H1 (cell line): ENCODE results near the gene MTF1. TPM values are rescaled to one million over a fixed set of nuclear protein-coding genes. Genes with fewer than 3 reads are reported as not detected.

ENCODE experiments used
- CTCF ChIA-PET: fragments of 300-600 bp; sonication (Branson Sonifier 250); formaldehyde crosslinking; loops from one replicate; lab custom pipeline; 2021; ENCODE audit not compliant: partially characterized antibody; lab: Charles Lee
- POLR2A ChIA-PET: fragments of 300-600 bp; sonication (Branson Sonifier 250); formaldehyde crosslinking; loops from one replicate; lab custom pipeline; 2021; ENCODE audit warnings: inconsistent platforms; ENCODE audit not compliant: partially characterized antibody; lab: Charles Lee
- DNase-seq, 2 experiments: peaks; one replicate each; pipeline versions ENCODE4 v3.0.0 to v3.0.0-alpha.2; 2010 to 2022; ENCODE audit warnings: low spot score in 2 of 2, low read depth in 1 of 2, mixed read lengths in 1 of 2
- FAIRE-seq: peaks from 2 replicates; lab custom pipeline; 2011; peaks lifted over from hg19 to GRCh38; lab: Jason Lieb, UNC
- H2AFZ ChIP-seq: 2 replicates; pipeline ENCODE4 v1.8.1; 2012; ENCODE audit warnings: low read length, inconsistent platforms
- H2AK5ac ChIP-seq: 2 replicates; pipeline ENCODE4 v1.6.1; 2013; ENCODE audit warnings: low read depth, low read length
- H2BK120ac ChIP-seq: replicated peaks from 2 replicates; pipeline ENCODE3; 2013; ENCODE audit warnings: low read depth, low read length, inconsistent platforms
- H2BK12ac ChIP-seq: 2 replicates; pipeline ENCODE4 v1.6.1; 2013; ENCODE audit warnings: low read depth, low read length
- H2BK15ac ChIP-seq: 2 replicates; pipeline ENCODE4 v1.6.1; 2013; ENCODE audit warnings: low read length
- H2BK20ac ChIP-seq: 2 replicates; pipeline ENCODE4 v1.6.1; 2013; ENCODE audit warnings: low read length
- H2BK5ac ChIP-seq: 2 replicates; pipeline ENCODE4 v1.6.1; 2013; ENCODE audit warnings: low read depth, low read length
- H3K14ac ChIP-seq: 2 replicates; pipeline ENCODE4 v1.6.1; 2013; ENCODE audit warnings: inconsistent platforms; ENCODE audit not compliant: insufficient read length
- H3K18ac ChIP-seq: 2 replicates; pipeline ENCODE4 v1.6.1; 2013; ENCODE audit warnings: low read length; ENCODE audit errors: extremely low read depth
- H3K23ac ChIP-seq: 2 replicates; pipeline ENCODE4 v1.6.1; 2013; ENCODE audit warnings: inconsistent platforms; ENCODE audit not compliant: insufficient read length
- H3K23me2 ChIP-seq: 2 replicates; pipeline ENCODE4 v1.6.1; 2013; ENCODE audit warnings: low read depth, low read length
- H3K27ac ChIP-seq: 2 replicates; pipeline ENCODE4 v1.6.1; 2011; ENCODE audit warnings: low read depth, low read length, inconsistent platforms
- H3K27me3 ChIP-seq, 4 experiments: replicated peaks in 1 of 4; 1 replicate in 1 of 4; 2 replicates in 3 of 4; pipeline versions ENCODE4 v1.6.1 to v1.8.1; 2011 to 2013; ENCODE audit warnings: low read length in 3 of 4, mild to moderate bottlenecking in 3 of 4, inconsistent platforms in 2 of 4, mixed read lengths in 2 of 4, moderate library complexity in 1 of 4; ENCODE audit not compliant: control insufficient read depth in 3 of 4, insufficient read depth in 3 of 4; ENCODE audit errors: extremely low read depth in 1 of 4
- H3K36me3 ChIP-seq, 4 experiments: 2 replicates each; pipeline versions ENCODE4 v1.6.1 to v1.8.1; 2011 to 2013; ENCODE audit warnings: mild to moderate bottlenecking in 4 of 4, low read length in 3 of 4, moderate library complexity in 2 of 4, control low read depth in 1 of 4, inconsistent platforms in 1 of 4; ENCODE audit not compliant: insufficient read depth in 4 of 4, control insufficient read depth in 2 of 4
- H3K4ac ChIP-seq: replicated peaks from 2 replicates; pipeline ENCODE3; 2013; ENCODE audit warnings: low read length, low read depth, mixed read lengths, inconsistent platforms; ENCODE audit not compliant: insufficient read length
- H3K4me1 ChIP-seq, 4 experiments: replicated peaks in 1 of 4; 1 replicate in 1 of 4; 2 replicates in 3 of 4; pipeline versions ENCODE4 v1.6.1 to v1.8.1; 2011 to 2013; ENCODE audit warnings: low read length in 3 of 4, inconsistent platforms in 2 of 4, mixed read lengths in 1 of 4; ENCODE audit not compliant: insufficient read depth in 4 of 4, control insufficient read depth in 3 of 4
- H3K4me2 ChIP-seq, 2 experiments: 2 replicates each; pipeline versions ENCODE4 v1.6.1 to v1.8.1; 2011 to 2013; ENCODE audit warnings: low read depth in 2 of 2, low read length in 2 of 2, control low read depth in 1 of 2, inconsistent platforms in 1 of 2, mild to moderate bottlenecking in 1 of 2; ENCODE audit not compliant: insufficient read depth in 1 of 2
- H3K4me3 ChIP-seq, 4 experiments: fragments of 200-600, 300-600 bp in 1 of 4; sonication (generic), shearing (Covaris generic), sonication (Bioruptor Twin) in 1 of 4; 2 replicates each; pipeline versions ENCODE4 v1.5.1 to v1.8.1; 2011 to 2016; ENCODE audit warnings: low read length in 4 of 4, low read depth in 3 of 4, control low read depth in 2 of 4, inconsistent platforms in 2 of 4, mild to moderate bottlenecking in 2 of 4, mixed read lengths in 1 of 4, moderate library complexity in 1 of 4; ENCODE audit not compliant: insufficient read depth in 2 of 4; ENCODE audit errors: extremely low read depth in 1 of 4
- H3K56ac ChIP-seq: replicated peaks from 2 replicates; pipeline ENCODE3; 2013; ENCODE audit warnings: low read depth, mild to moderate bottlenecking, mixed read lengths, low read length, inconsistent platforms; ENCODE audit not compliant: insufficient read length
- H3K79me1 ChIP-seq: 2 replicates; pipeline ENCODE4 v1.6.1; 2013; ENCODE audit warnings: low read depth, low read length, control low read depth
- H3K79me2 ChIP-seq, 2 experiments: 2 replicates each; pipeline versions ENCODE4 v1.6.1 to v1.8.1; 2012 to 2013; ENCODE audit warnings: low read length in 2 of 2, mild to moderate bottlenecking in 2 of 2, inconsistent platforms in 1 of 2; ENCODE audit not compliant: insufficient read depth in 2 of 2, control insufficient read depth in 1 of 2
- H3K9ac ChIP-seq, 4 experiments: replicated peaks in 1 of 4; 1 replicate in 1 of 4; 2 replicates in 3 of 4; pipeline versions ENCODE4 v1.6.1 to v1.8.1; 2011 to 2013; ENCODE audit warnings: low read depth in 3 of 4, low read length in 3 of 4, control low read depth in 2 of 4, mild to moderate bottlenecking in 2 of 4, moderate library complexity in 2 of 4, inconsistent platforms in 1 of 4; ENCODE audit errors: extremely low read depth in 1 of 4
- H3K9me3 ChIP-seq, 2 experiments: 2 replicates each; pipeline versions ENCODE4 v1.6.1 to v1.8.1; 2012 to 2013; ENCODE audit warnings: mild to moderate bottlenecking in 2 of 2, moderate library complexity in 2 of 2, control low read depth in 1 of 2, inconsistent platforms in 1 of 2, low read depth in 1 of 2, low read length in 1 of 2, mixed read lengths in 1 of 2; ENCODE audit not compliant: insufficient read depth in 2 of 2
- H4K20me1 ChIP-seq, 2 experiments: replicated peaks in 1 of 2; 2 replicates each; pipeline versions ENCODE3 to v1.8.1; 2011 to 2013; ENCODE audit warnings: inconsistent platforms in 2 of 2, low read length in 2 of 2, mild to moderate bottlenecking in 1 of 2; ENCODE audit not compliant: insufficient read depth in 2 of 2, control insufficient read depth in 1 of 2
- H4K5ac ChIP-seq: 2 replicates; pipeline ENCODE4 v1.6.1; 2013; ENCODE audit warnings: low read length, low read depth, mixed read lengths, inconsistent platforms; ENCODE audit not compliant: insufficient read length
- H4K8ac ChIP-seq: 2 replicates; pipeline ENCODE4 v1.8.0; 2013; ENCODE audit warnings: mild to moderate bottlenecking, moderate library complexity, low read length, inconsistent platforms; ENCODE audit not compliant: insufficient read depth; ENCODE audit errors: extremely low read depth
- H4K91ac ChIP-seq: replicated peaks from 2 replicates; pipeline ENCODE3; 2013; ENCODE audit warnings: low read length, mixed read lengths, inconsistent platforms; ENCODE audit not compliant: insufficient read length
- JUN ChIP-seq: IDR thresholded peaks from 2 replicates; pipeline ENCODE4 v1.6.1; 2011; ENCODE audit warnings: low read depth, mild to moderate bottlenecking, improper control_type of control experiment, low read length
- WGBS, 2 experiments: shearing (Covaris generic) in 1 of 2; methylation state at CpG; one replicate each; pipeline versions ENCODE4 v1.1.6 to v1.1.7; 2013 to 2015; ENCODE audit warnings: low lambda C conversion rate in 2 of 2, mixed read lengths in 2 of 2, inconsistent platforms in 1 of 2, low coverage in 1 of 2, missing lambda C conversion rate in 1 of 2; ENCODE audit not compliant: insufficient replicate concordance in 2 of 2, insufficient coverage in 1 of 2, insufficient read length in 1 of 2; ENCODE audit errors: extremely low coverage in 1 of 2, missing lambda C conversion rate in 1 of 2; 5-methylcytosine and 5-hydroxymethylcytosine counted together
- polyA plus RNA-seq, 7 experiments: library from polyadenylated mRNA; depleted of rRNA in 3 of 7; stranded (reverse) in 5 of 7; unstranded in 2 of 7; fragments of >200 nt in 5 of 7; fragments of 200-250 nt in 2 of 7; gene quantifications; 1 replicate in 5 of 7; 2 replicates in 1 of 7; 4 replicates in 1 of 7; pipeline versions ENCODE4 v1.2.1 to v1.2.3, GENCODE V29; 2011 to 2013; ENCODE audit warnings: missing spikeins in 2 of 7, mixed read lengths in 2 of 7
- total RNA-seq: library from RNA; stranded (reverse); fragmentation: NEBNext Ultra II Directional; extraction: Animal tissue kit (Norgen Biotek cat#: 25700); gene quantifications from 2 replicates; pipeline ENCODE4 v1.2.1, GENCODE V29; 2021

Gene MTF1
- total and polyA plus RNA-seq, 2 of the 8 experiments (the other 6 are each of a cell fraction or from before 2014, with no cell fraction given), result 4.0 to 15.5 TPM

DNA sequence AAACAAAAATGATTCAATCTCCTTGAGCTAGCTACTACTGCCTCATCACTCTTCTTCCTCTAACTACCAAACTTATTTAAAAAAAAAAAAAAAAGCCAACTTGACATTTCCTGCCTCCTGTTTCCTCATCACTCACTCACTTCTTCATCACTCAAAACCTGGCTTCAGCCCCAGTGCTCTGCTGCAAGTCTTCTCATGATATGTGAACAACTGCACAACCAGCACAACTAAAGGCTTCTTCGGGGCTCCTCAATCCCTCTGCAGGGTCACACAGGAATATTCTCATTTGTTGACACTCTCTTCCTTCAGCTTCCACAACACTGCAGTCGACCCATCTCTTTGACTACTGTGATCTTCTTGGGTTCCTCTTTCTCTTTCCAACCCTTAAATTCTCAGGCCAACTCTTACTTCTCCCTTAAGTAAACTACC, 7.6 kb downstream of the MTF1 start:
- no peak for FAIRE-seq
- no peak overlapping the region for H2AK5ac ChIP-seq

More for the DNA sequence above, 7.6 kb downstream of the MTF1 start:
- DNase-seq, result no peak
- Histone ChIP-seq H4K20me1 (peaks cover 0 to 6% of the 10 kb centered on the region in 2 experiments), H3K4me1 (no peaks in the 10 kb centered on the region), H3K9me3 (no peaks in the 10 kb centered on the region), H3K14ac (no peak overlapping the region), H3K79me2 (peaks cover 0 to 44% of the 10 kb centered on the region in 2 experiments; a peak in 2 of 4 replicates), H2BK20ac (no peak overlapping the region), H4K91ac (no peak overlapping the region), H2AFZ (no peak overlapping the region), H2BK15ac (no peak overlapping the region), H2BK120ac (no peak overlapping the region), H4K5ac (no peak overlapping the region), H2BK12ac (no peak overlapping the region), H3K27ac (no peak overlapping the region), H3K9ac (no peak overlapping the region), H3K36me3 (peaks cover 1 to 9% (median 2%) of the 10 kb centered on the region in 4 experiments; a peak in 4 of 8 replicates), H3K4me2 (no peak overlapping the region), H2BK5ac (no peak overlapping the region), H4K8ac (no peak overlapping the region), H3K18ac (no peak overlapping the region), H3K56ac (no peak overlapping the region), H3K4ac (no peak overlapping the region), H3K27me3 (no peaks in the 10 kb centered on the region), H3K4me3 (no peak overlapping the region), H3K79me1 (peaks cover 11% of the 10 kb centered on the region), H3K23ac (no peak overlapping the region), H3K23me2 (no peaks in the 10 kb centered on the region)
- WGBS, 2 experiments, result 85% methylated on average over 2 of the region's 2 CpGs; no CpG with 5 or more reads in 1 of the 2 experiments
- ChIA-PET POLR2A (interaction anchor here (0.9 kb wide), 1 partner anchor 45 kb away, joined by 3 read pairs; no protein-coding TSS in a partner anchor), CTCF (interaction anchor here (0.6 to 2.4 kb wide), 7 partner anchors 9 to 276 kb away, joined by 3 to 22 read pairs (median 4); partner anchors contain the start of gene MTF1)
- TF ChIP-seq JUN, result no peak
